Loucy (cell line): Measurements from ENCODE around the gene FAM229B.

Experiments used
- EZH2phosphoT487 ChIP-seq: fragments of 200-600 bp; IDR thresholded peaks from 2 replicates; pipeline ENCODE4 v1.6.1; 2018; ENCODE audit warnings: antibody characterized with exemption, mild to moderate bottlenecking, moderate library complexity, borderline replicate concordance
- TF ChIP-seq, protein P1 (sequence below): fragments of 200-600 bp; sonication (generic); conservative IDR thresholded peaks from 2 replicates; pipeline ENCODE4 v1.5.1; 2014; ENCODE audit warnings: mild to moderate bottlenecking, antibody characterized with exemption, low read length

DNA sequence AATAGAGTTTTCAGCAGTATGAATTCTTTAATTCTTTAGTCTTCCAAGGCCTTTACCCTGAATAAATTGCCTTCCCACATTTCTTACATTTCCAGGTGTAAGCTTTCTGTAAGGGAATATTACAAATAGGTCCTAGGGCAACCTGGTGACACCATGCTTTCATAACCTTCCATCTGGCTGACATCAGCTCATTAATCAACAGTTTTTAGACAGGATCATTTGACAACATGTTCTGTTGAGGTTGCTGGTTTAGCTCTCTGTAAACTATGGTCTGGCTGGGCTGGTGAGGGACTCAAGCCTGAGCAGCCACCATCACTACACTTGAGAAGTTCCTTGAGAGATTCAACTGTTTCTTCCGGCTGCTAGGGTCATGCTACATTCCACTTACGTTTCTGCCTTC, 19.2 kb downstream of the FAM229B start:
- TF ChIP-seq, protein P1, sequence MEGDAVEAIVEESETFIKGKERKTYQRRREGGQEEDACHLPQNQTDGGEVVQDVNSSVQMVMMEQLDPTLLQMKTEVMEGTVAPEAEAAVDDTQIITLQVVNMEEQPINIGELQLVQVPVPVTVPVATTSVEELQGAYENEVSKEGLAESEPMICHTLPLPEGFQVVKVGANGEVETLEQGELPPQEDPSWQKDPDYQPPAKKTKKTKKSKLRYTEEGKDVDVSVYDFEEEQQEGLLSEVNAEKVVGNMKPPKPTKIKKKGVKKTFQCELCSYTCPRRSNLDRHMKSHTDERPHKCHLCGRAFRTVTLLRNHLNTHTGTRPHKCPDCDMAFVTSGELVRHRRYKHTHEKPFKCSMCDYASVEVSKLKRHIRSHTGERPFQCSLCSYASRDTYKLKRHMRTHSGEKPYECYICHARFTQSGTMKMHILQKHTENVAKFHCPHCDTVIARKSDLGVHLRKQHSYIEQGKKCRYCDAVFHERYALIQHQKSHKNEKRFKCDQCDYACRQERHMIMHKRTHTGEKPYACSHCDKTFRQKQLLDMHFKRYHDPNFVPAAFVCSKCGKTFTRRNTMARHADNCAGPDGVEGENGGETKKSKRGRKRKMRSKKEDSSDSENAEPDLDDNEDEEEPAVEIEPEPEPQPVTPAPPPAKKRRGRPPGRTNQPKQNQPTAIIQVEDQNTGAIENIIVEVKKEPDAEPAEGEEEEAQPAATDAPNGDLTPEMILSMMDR = no peak
- no peak for TF ChIP-seq EZH2phosphoT487
